Loucy (cell line): ENCODE results near the gene CLCN2.

ENCODE experiments used
- H2AFZ ChIP-seq: fragments of 200-600 bp; sonication (generic); 2 replicates; pipeline ENCODE4 v1.6.0; 2016; ENCODE audit warnings: antibody characterized with exemption, mild to moderate bottlenecking, low read length, moderate library complexity
- H3F3A ChIP-seq: fragments of 200-600 bp; 2 replicates; pipeline ENCODE4 v1.6.0; 2016; ENCODE audit warnings: antibody characterized with exemption, low read depth, mild to moderate bottlenecking
- H3K27me3 ChIP-seq: fragments of 200-600 bp; sonication (generic); 2 replicates; pipeline ENCODE4 v1.6.1; 2014; ENCODE audit warnings: low read length, mild to moderate bottlenecking; ENCODE audit not compliant: insufficient read depth, poor library complexity, severe bottlenecking
- H3K36me3 ChIP-seq: fragments of 200-600 bp; sonication (generic); 2 replicates; pipeline ENCODE4 v1.6.1; 2016; ENCODE audit warnings: low read length; ENCODE audit not compliant: insufficient read depth
- H3K4me1 ChIP-seq: fragments of 200-600 bp; sonication (generic); 2 replicates; pipeline ENCODE4 v1.5.1; 2014; ENCODE audit warnings: low read length, mild to moderate bottlenecking; ENCODE audit not compliant: insufficient read depth, poor library complexity, severe bottlenecking
- H3K4me2 ChIP-seq: fragments of 200-600 bp; sonication (generic); 2 replicates; pipeline ENCODE4 v1.6.0; 2014; ENCODE audit warnings: antibody characterized with exemption, low read length, low read depth, mild to moderate bottlenecking; ENCODE audit not compliant: poor library complexity, severe bottlenecking
- H3K4me3 ChIP-seq: fragments of 200-600 bp; sonication (generic); 2 replicates; pipeline ENCODE4 v1.5.1; 2014; ENCODE audit warnings: low read length, mild to moderate bottlenecking, mixed read lengths; ENCODE audit not compliant: poor library complexity, severe bottlenecking
- H3K79me2 ChIP-seq: fragments of 200-600 bp; sonication (generic); 2 replicates; pipeline ENCODE4 v1.6.1; 2014; ENCODE audit warnings: low read length; ENCODE audit not compliant: insufficient read depth
- H3K9ac ChIP-seq: fragments of 200-600 bp; sonication (generic); 2 replicates; pipeline ENCODE4 v1.6.0; 2014; ENCODE audit warnings: mild to moderate bottlenecking, low read depth, low read length, moderate library complexity; ENCODE audit not compliant: poor library complexity, severe bottlenecking
- H3K9me2 ChIP-seq: fragments of 200-600 bp; sonication (generic); replicated peaks from 2 replicates; pipeline ENCODE4 v1.6.1; 2016; ENCODE audit warnings: low read depth, low read length, mixed read lengths
- H3K9me3 ChIP-seq: fragments of 200-600 bp; sonication (generic); 2 replicates; pipeline ENCODE4 v1.6.1; 2014; ENCODE audit warnings: mild to moderate bottlenecking, antibody characterized with exemption, low read length, low read depth; ENCODE audit not compliant: insufficient read depth
- H4K20me1 ChIP-seq: fragments of 200-600 bp; sonication (generic); 2 replicates; pipeline ENCODE4 v1.6.0; 2014; ENCODE audit warnings: antibody characterized with exemption, low read length, mild to moderate bottlenecking; ENCODE audit not compliant: insufficient read depth, poor library complexity, severe bottlenecking
- CTCF ChIP-seq: fragments of 200-600 bp; sonication (generic); conservative IDR thresholded peaks from 2 replicates; pipeline ENCODE4 v1.5.1; 2014; ENCODE audit warnings: mild to moderate bottlenecking, antibody characterized with exemption, low read length
- EZH2phosphoT487 ChIP-seq: fragments of 200-600 bp; IDR thresholded peaks from 2 replicates; pipeline ENCODE4 v1.6.1; 2018; ENCODE audit warnings: antibody characterized with exemption, mild to moderate bottlenecking, moderate library complexity, borderline replicate concordance

CLCN2 gene

GRCh38 chr3:184361532-184361931 is at the start of gene CLCN2, which contains the start of gene POLR2H:
CLCN2 (minus strand) TSS chr3:184361605; CDS start chr3:184361479, 126 bp downstream.
POLR2H (plus strand) TSS chr3:184361710; CDS start chr3:184363493, 1,783 bp downstream.
- Histone ChIP-seq H3K4me1 (peaks cover 24% of the 10 kb centered on the region), H2AFZ (peak within 1 kb of the TSS; percentile 90), H3K9me3 (no peaks in the 10 kb centered on the region), H3K4me3 (peak within 1 kb of the TSS; percentile 85), H3F3A (no peaks in the 10 kb centered on the region), H3K27me3 (no peaks in the 10 kb centered on the region), H4K20me1 (peaks cover 15% of the 10 kb centered on the region), H3K4me2 (peak within 1 kb of the TSS; percentile 86), H3K36me3 (peaks cover under 1% of the 10 kb centered on the region; the same call in 1 of the 2 replicates), H3K9me2 (no peaks in the 10 kb centered on the region), H3K79me2 (peaks cover 43% of the 10 kb centered on the region), H3K9ac (peak within 1 kb of the TSS; percentile 91)
- TF ChIP-seq EZH2phosphoT487 (no peak), CTCF (no peak)

GRCh38 chr3:184409946-184410500 is 48.6 kb upstream of the CLCN2 start:
- no peaks in the 10 kb centered on the region for H4K20me1 ChIP-seq
- no peaks in the 10 kb centered on the region for H3K79me2 ChIP-seq
- H3K9me3 ChIP-seq, result no peaks in the 10 kb centered on the region
- H3K9ac ChIP-seq, result no peak overlapping the region
- no peaks in the 10 kb centered on the region for H3K27me3 ChIP-seq
- TF ChIP-seq EZH2phosphoT487, result no peak
- TF ChIP-seq CTCF, result no peak
- no peaks in the 10 kb centered on the region for H3K4me1 ChIP-seq
- H3K9me2 ChIP-seq, result no peaks in the 10 kb centered on the region
- H3K36me3 ChIP-seq, result no peaks in the 10 kb centered on the region
- no peak overlapping the region for H2AFZ ChIP-seq
- no peak overlapping the region for H3K4me3 ChIP-seq
- H3K4me2 ChIP-seq, result no peak overlapping the region
- H3F3A ChIP-seq, result no peaks in the 10 kb centered on the region

GRCh38 chr3:184409331-184409926 is 48.0 kb upstream of the CLCN2 start:
- Histone ChIP-seq H3K4me3 (no peak overlapping the region), H3F3A (no peaks in the 10 kb centered on the region), H3K4me2 (no peak overlapping the region), H3K36me3 (no peaks in the 10 kb centered on the region), H3K9me3 (no peaks in the 10 kb centered on the region), H3K9ac (no peak overlapping the region), H4K20me1 (no peaks in the 10 kb centered on the region), H3K79me2 (no peaks in the 10 kb centered on the region), H3K4me1 (no peaks in the 10 kb centered on the region), H2AFZ (no peak overlapping the region), H3K27me3 (no peaks in the 10 kb centered on the region), H3K9me2 (no peaks in the 10 kb centered on the region)
- no peak for TF ChIP-seq CTCF
- TF ChIP-seq EZH2phosphoT487, result no peak
